MM.1S (cell line): ENCODE measurements around the gene SRD5A3.

Experiments used
- DNase-seq: peaks from one replicate; pipeline ENCODE4 v3.0.0-alpha.2; 2015
- H2AFZ ChIP-seq: fragments of 300-600 bp; sonication (generic); 2 replicates; pipeline ENCODE4 v1.6.0; 2016; ENCODE audit warnings: antibody characterized with exemption, low read length
- H3F3A ChIP-seq: fragments of 300-600 bp; sonication (generic); 2 replicates; pipeline ENCODE4 v1.6.1; 2016; ENCODE audit warnings: mild to moderate bottlenecking, antibody characterized with exemption, low read length, moderate library complexity, mixed read lengths; ENCODE audit not compliant: insufficient read depth
- H3K27ac ChIP-seq: fragments of 300-600 bp; sonication (generic); 2 replicates; pipeline ENCODE4 v1.5.1; 2016; ENCODE audit warnings: mild to moderate bottlenecking, low read length
- H3K27me3 ChIP-seq: fragments of 300-600 bp; sonication (generic); replicated peaks from 2 replicates; pipeline ENCODE4 v1.6.0; 2016; ENCODE audit warnings: low read length; ENCODE audit not compliant: insufficient read depth
- H3K36me3 ChIP-seq: fragments of 300-600 bp; sonication (generic); replicated peaks from 2 replicates; pipeline ENCODE4 v1.6.1; 2016; ENCODE audit warnings: mild to moderate bottlenecking, low read length, mixed read lengths; ENCODE audit not compliant: insufficient read depth
- H3K4me1 ChIP-seq: fragments of 300-600 bp; sonication (generic); 2 replicates; pipeline ENCODE4 v1.6.1; 2016; ENCODE audit warnings: low read length, mixed read lengths
- H3K4me2 ChIP-seq: fragments of 300-600 bp; sonication (generic); 2 replicates; pipeline ENCODE4 v1.6.0; 2016; ENCODE audit warnings: low read depth, low read length
- H3K4me3 ChIP-seq: fragments of 300-600 bp; sonication (generic); 2 replicates; pipeline ENCODE4 v1.5.1; 2016; ENCODE audit warnings: low read length, mixed read lengths
- H3K79me2 ChIP-seq: fragments of 300-600 bp; sonication (generic); 2 replicates; pipeline ENCODE4 v1.6.1; 2016; ENCODE audit warnings: mixed run types, low read length, mixed read lengths
- H3K9ac ChIP-seq: fragments of 300-600 bp; sonication (generic); 2 replicates; pipeline ENCODE4 v1.6.1; 2016; ENCODE audit warnings: low read length, mixed read lengths
- H3K9me2 ChIP-seq: fragments of 300-600 bp; sonication (generic); replicated peaks from 2 replicates; pipeline ENCODE4 v1.6.1; 2016; ENCODE audit warnings: mild to moderate bottlenecking, low read length, mixed read lengths; ENCODE audit not compliant: insufficient read depth
- H3K9me3 ChIP-seq: fragments of 300-600 bp; sonication (generic); replicated peaks from 2 replicates; pipeline ENCODE4 v1.6.1; 2016; ENCODE audit warnings: mild to moderate bottlenecking, low read length, mixed read lengths; ENCODE audit not compliant: insufficient read depth
- H4K20me1 ChIP-seq: fragments of 300-600 bp; sonication (generic); 2 replicates; pipeline ENCODE4 v1.6.1; 2016; ENCODE audit warnings: mild to moderate bottlenecking, low read length, moderate library complexity, mixed read lengths; ENCODE audit not compliant: insufficient read depth
- CTCF ChIP-seq: fragments of 300-600 bp; sonication (generic); IDR thresholded peaks from 2 replicates; pipeline ENCODE4 v1.5.1; 2016; ENCODE audit warnings: antibody characterized with exemption, low read length, mixed read lengths
- EZH2 ChIP-seq: fragments of 300-600 bp; sonication (generic); optimal IDR thresholded peaks from 2 replicates; pipeline ENCODE3; 2017; ENCODE audit warnings: low read depth, mild to moderate bottlenecking, antibody characterized with exemption, low read length, mixed read lengths
- EZH2phosphoT487 ChIP-seq: fragments of 300-600 bp; sonication (generic); IDR thresholded peaks from 2 replicates; pipeline ENCODE4 v1.6.1; 2018; ENCODE audit warnings: antibody characterized with exemption, low read length

The SRD5A3 gene

GRCh38 chr4:55345980-55346850, at the start of gene SRD5A3:
Gene SRD5A3 (plus strand): TSS chr4:55346242. CDS start chr4:55346337, 95 bp downstream.
- DNase-seq = peak; percentile 87

GRCh38 chr4:55297346-55297745, 48.7 kb upstream of the SRD5A3 start:
- Histone ChIP-seq H3K9ac (no peak overlapping the region), H3K79me2 (no peaks in the 10 kb centered on the region), H3K36me3 (no peaks in the 10 kb centered on the region), H3K4me1 (no peaks in the 10 kb centered on the region), H3K4me2 (no peak overlapping the region), H2AFZ (no peak overlapping the region), H3K9me3 (no peaks in the 10 kb centered on the region), H4K20me1 (no peaks in the 10 kb centered on the region), H3F3A (no peaks in the 10 kb centered on the region), H3K4me3 (no peak overlapping the region), H3K27ac (no peak overlapping the region), H3K27me3 (no peaks in the 10 kb centered on the region), H3K9me2 (no peaks in the 10 kb centered on the region)
- no peak for TF ChIP-seq EZH2phosphoT487
- no peak for TF ChIP-seq CTCF
- no peak for TF ChIP-seq EZH2
- no peak for DNase-seq

More at GRCh38 chr4:55345980-55346850, at the start of gene SRD5A3:
- peak within 1 kb of the TSS; percentile 63 for H3K4me3 ChIP-seq
- no peaks in the 10 kb centered on the region for H3K36me3 ChIP-seq
- no peaks in the 10 kb centered on the region for H4K20me1 ChIP-seq
- 0 out of 2 replicates have a peak, but pooled peaks cover 4% of the 10 kb centered on the region for H3K4me1 ChIP-seq
- no peaks in the 10 kb centered on the region for H3K9me2 ChIP-seq
- H3K79me2 ChIP-seq = no peaks in the 10 kb centered on the region
- H3F3A ChIP-seq = no peaks in the 10 kb centered on the region
- TF ChIP-seq CTCF = peak; percentile 76
- no peak for TF ChIP-seq EZH2phosphoT487
- H2AFZ ChIP-seq = peak within 1 kb of the TSS; percentile 76
- peak within 1 kb of the TSS; percentile 88 for H3K4me2 ChIP-seq
- peak within 1 kb of the TSS; percentile 72; the same call in 1 of the 2 replicates for H3K27ac ChIP-seq
- H3K27me3 ChIP-seq = no peaks in the 10 kb centered on the region
- H3K9me3 ChIP-seq = no peaks in the 10 kb centered on the region
- peak within 1 kb of the TSS; percentile 64 for H3K9ac ChIP-seq

GRCh38 chr4:55303760-55304165, 42.3 kb upstream of the SRD5A3 start:
- Histone ChIP-seq H3K4me3 (no peak overlapping the region), H3K4me1 (no peaks in the 10 kb centered on the region), H2AFZ (no peak overlapping the region), H3F3A (no peaks in the 10 kb centered on the region), H3K9ac (no peak overlapping the region), H3K9me2 (no peaks in the 10 kb centered on the region), H4K20me1 (no peaks in the 10 kb centered on the region), H3K79me2 (no peaks in the 10 kb centered on the region), H3K27me3 (no peaks in the 10 kb centered on the region), H3K27ac (no peak overlapping the region), H3K9me3 (no peaks in the 10 kb centered on the region), H3K4me2 (no peak overlapping the region), H3K36me3 (no peaks in the 10 kb centered on the region)
- TF ChIP-seq CTCF (no peak), EZH2 (no peak), EZH2phosphoT487 (no peak)
- DNase-seq = no peak
